K562 (cell line): ENCODE results near the gene DIS3L2. TPM values are rescaled to one million over a fixed set of nuclear protein-coding genes. Genes with fewer than 3 reads are reported as not detected.

Source experiments
- ATAC-seq: fragments of 200-7000 bp; cut with Tn5 transposase; 3 replicates; pipeline ENCODE4 v1.9.1; 2020; ENCODE audit warnings: moderate library complexity
- BruUV-seq: library from RNA; stranded (reverse); fragments of 400-500 nt; replicated peaks from 2 replicates; lab custom pipeline; 2021; lab: Mats Ljungman, UMichigan
- CTCF ChIA-PET: fragments of 300-600 bp; formaldehyde crosslinking; extraction: SDS; loops from one replicate; lab custom pipeline; 2021; ENCODE audit warnings: low intra/inter-chr PET ratio; lab: Yijun Ruan, JAX
- POLR2A ChIA-PET: fragments of 300-600, 350-650 bp; sonication (Branson Sonifier 250); formaldehyde crosslinking; extraction: SDS; loops from one replicate; lab custom pipeline; 2021; ENCODE audit warnings: antibody characterized with exemption, inconsistent platforms; lab: Yijun Ruan, JAX
- DNase-seq, 4 experiments: peaks; one replicate each; pipeline versions ENCODE4 v3.0.0 to v3.0.0-alpha.2; 2011 to 2018; ENCODE audit warnings: low spot score in 3 of 4, mixed read lengths in 3 of 4; ENCODE audit errors: extremely low read depth in 1 of 4
- FAIRE-seq: peaks from 2 replicates; lab custom pipeline; 2011; peaks lifted over from hg19 to GRCh38; lab: Jason Lieb, UNC
- H2AFZ ChIP-seq: 2 replicates; pipeline ENCODE4 v1.6.0; 2011; ENCODE audit warnings: low read depth, low read length, control low read depth, inconsistent platforms
- H3K27ac ChIP-seq: fragments of 200-600 bp; 3 replicates; pipeline ENCODE4 v1.8.0; 2011; ENCODE audit warnings: low read depth, mild to moderate bottlenecking, control low read depth, inconsistent platforms, low read length, moderate library complexity, mixed read lengths; ENCODE audit errors: extremely low read depth
- H3K27me3 ChIP-seq, 2 experiments: fragments of 300-600 bp in 1 of 2; 2 replicates in 1 of 2; 3 replicates in 1 of 2; pipeline versions ENCODE4 v1.6.0 to v1.8.0; 2011; ENCODE audit warnings: inconsistent platforms in 2 of 2, low read length in 2 of 2, mild to moderate bottlenecking in 1 of 2, mixed read lengths in 1 of 2, moderate library complexity in 1 of 2; ENCODE audit not compliant: control insufficient read depth in 2 of 2, insufficient read depth in 2 of 2
- H3K36me3 ChIP-seq: fragments of 300-600 bp; 3 replicates; pipeline ENCODE4 v1.8.0; 2011; ENCODE audit warnings: mild to moderate bottlenecking, low read length, inconsistent platforms; ENCODE audit not compliant: control insufficient read depth, insufficient read depth
- H3K4me1 ChIP-seq, 2 experiments: fragments of 200-600 bp in 1 of 2; replicated peaks in 1 of 2; 2 replicates in 1 of 2; 3 replicates in 1 of 2; pipeline versions ENCODE4 v1.5.1 to v1.8.0; 2011; ENCODE audit warnings: inconsistent platforms in 2 of 2, low read length in 2 of 2, mild to moderate bottlenecking in 1 of 2, mixed read lengths in 1 of 2, moderate library complexity in 1 of 2; ENCODE audit not compliant: control insufficient read depth in 2 of 2, insufficient read depth in 2 of 2
- H3K4me2 ChIP-seq: 2 replicates; pipeline ENCODE4 v1.6.1; 2011; ENCODE audit warnings: low read length, control low read depth, inconsistent platforms, mixed read lengths; ENCODE audit not compliant: insufficient read depth
- H3K4me3 ChIP-seq: fragments of 200-600 bp; sonication (generic), shearing (Covaris generic); 2 replicates; pipeline ENCODE4 v1.5.1; 2016; ENCODE audit warnings: control low read depth, inconsistent platforms
- H3K79me2 ChIP-seq: fragments of 200-600 bp; 3 replicates; pipeline ENCODE4 v1.8.0; 2011; ENCODE audit warnings: low read length, inconsistent platforms; ENCODE audit not compliant: control insufficient read depth, insufficient read depth
- H3K9ac ChIP-seq, 2 experiments: 2 replicates each; pipeline versions ENCODE4 v1.6.0 to v1.6.1; 2011; ENCODE audit warnings: low read depth in 2 of 2, low read length in 2 of 2, control low read depth in 1 of 2, inconsistent platforms in 1 of 2, mild to moderate bottlenecking in 1 of 2, mixed read lengths in 1 of 2; ENCODE audit not compliant: insufficient read depth in 1 of 2
- H3K9me1 ChIP-seq: one replicate; pipeline ENCODE4 v1.6.0; 2011; ENCODE audit warnings: inconsistent platforms, mild to moderate bottlenecking, low read length, moderate library complexity; ENCODE audit not compliant: control insufficient read depth, insufficient read depth
- H3K9me3 ChIP-seq: replicated peaks from 2 replicates; pipeline ENCODE4 v1.5.1; 2011; ENCODE audit warnings: low read depth, low read length, inconsistent platforms; ENCODE audit not compliant: control insufficient read depth, insufficient read depth
- H4K20me1 ChIP-seq: replicated peaks from 2 replicates; pipeline ENCODE4 v1.6.1; 2011; ENCODE audit warnings: low read length, inconsistent platforms, mixed read lengths; ENCODE audit not compliant: control insufficient read depth, insufficient read depth
- BDP1 ChIP-seq: IDR thresholded peaks from 3 replicates; pipeline ENCODE4 v1.6.1; 2011; ENCODE audit not compliant: insufficient read length, insufficient read depth
- CBX3 ChIP-seq, 2 experiments: IDR thresholded peaks; 1 replicate in 1 of 2; 2 replicates in 1 of 2; pipeline ENCODE4 v1.6.1; 2012; ENCODE audit warnings: inconsistent platforms in 2 of 2, low read length in 2 of 2, borderline replicate concordance in 1 of 2, control low read depth in 1 of 2
- CREBBP ChIP-seq: IDR thresholded peaks from one replicate; pipeline ENCODE4 v1.6.1; 2012; ENCODE audit warnings: low read depth, mild to moderate bottlenecking, control low read depth, inconsistent platforms, low read length
- ETV1 ChIP-seq: fragments of 450-650 bp; conservative IDR thresholded peaks from 2 replicates; pipeline ENCODE4 v1.6.1; 2016; ENCODE audit warnings: missing genetic modification characterization, control low read depth, low read depth, missing compliant biosample characterization
- HNRNPLL ChIP-seq: fragments of 200-400 bp; formaldehyde crosslinking; IDR thresholded peaks from 2 replicates; pipeline ENCODE4 v1.6.1; 2017; ENCODE audit warnings: low read length, low read depth, mild to moderate bottlenecking; ENCODE audit not compliant: poor library complexity, severe bottlenecking
- WGBS: fragments of 100-300 bp; shearing (Covaris generic); methylation state at CpG from one replicate; pipeline ENCODE4 v1.1.6; 2016; ENCODE audit warnings: low coverage, mixed read lengths; ENCODE audit not compliant: insufficient coverage; ENCODE audit errors: missing lambda C conversion rate; 5-methylcytosine and 5-hydroxymethylcytosine counted together
- in situ Hi-C: fragments of 300-500 bp; cut with MboI; formaldehyde crosslinking; loops from 4 replicates; pipeline ENCODE4 v1.15.0; 2018; ENCODE audit warnings: inconsistent platforms, mixed read lengths
- intact Hi-C: fragments of 100-400 bp; cut with micrococcal nuclease; formaldehyde crosslinking; loops from 2 replicates; pipeline ENCODE4 v1.14.2; 2022
- polyA plus RNA-seq, 8 experiments: library from polyadenylated mRNA; depleted of rRNA in 4 of 8; stranded (reverse) in 5 of 8; unstranded in 3 of 8; fragments of >200 nt; fragmentation: Nextera tagmentation in 2 of 8; fragmentation: Illumina TruSeq in 1 of 8; extraction: Ambion mirVana in 2 of 8; extraction: Trizol in 1 of 8; gene quantifications; 2 replicates each; pipeline versions ENCODE4 v1.2.1 to v1.2.3, GENCODE V29; 2011 to 2014; ENCODE audit warnings: inconsistent platforms in 1 of 8, missing spikeins in 1 of 8
- total RNA-seq, 7 experiments: library from RNA; depleted of rRNA in 6 of 7; stranded (reverse); fragments of >200 nt in 6 of 7; fragmentation: Illumina TruSeq in 2 of 7; extraction: Trizol in 2 of 7; gene quantifications; 2 replicates each; pipeline versions ENCODE4 v1.2.1 to v1.2.3, GENCODE V29; 2011 to 2021; ENCODE audit warnings: low replicate concordance in 1 of 7
- TF ChIP-seq, protein P1 (sequence below): fragments of 250-450 bp; sonication (Bioruptor Pico); IDR thresholded peaks from 2 replicates; pipeline ENCODE4 v1.5.0; 2021
- TF ChIP-seq, protein P2 (sequence below), 3 experiments: fragments of 200-800 bp in 1 of 3; sonication (Bioruptor generic) in 1 of 3; sonication (generic) in 1 of 3; formaldehyde crosslinking in 1 of 3; IDR thresholded peaks; 2 replicates each; pipeline versions ENCODE4 v1.6.1 to v1.8.0; 2016 to 2022; ENCODE audit warnings: mild to moderate bottlenecking in 2 of 3, missing compliant biosample characterization in 2 of 3, missing genetic modification characterization in 2 of 3, missing genetic modification reagents in 1 of 3
- TF ChIP-seq, protein P3 (sequence below): sonication (generic); formaldehyde crosslinking; IDR thresholded peaks from 2 replicates; pipeline ENCODE4 v1.8.1; 2023; ENCODE audit warnings: mild to moderate bottlenecking, missing genetic modification reagents

Gene DIS3L2
- total and polyA plus RNA-seq, 9 of the 15 experiments (the other 6 are each of a cell fraction or from before 2014, with no cell fraction given): 1.5 to 19.2 (median 11.2) TPM

DNA sequence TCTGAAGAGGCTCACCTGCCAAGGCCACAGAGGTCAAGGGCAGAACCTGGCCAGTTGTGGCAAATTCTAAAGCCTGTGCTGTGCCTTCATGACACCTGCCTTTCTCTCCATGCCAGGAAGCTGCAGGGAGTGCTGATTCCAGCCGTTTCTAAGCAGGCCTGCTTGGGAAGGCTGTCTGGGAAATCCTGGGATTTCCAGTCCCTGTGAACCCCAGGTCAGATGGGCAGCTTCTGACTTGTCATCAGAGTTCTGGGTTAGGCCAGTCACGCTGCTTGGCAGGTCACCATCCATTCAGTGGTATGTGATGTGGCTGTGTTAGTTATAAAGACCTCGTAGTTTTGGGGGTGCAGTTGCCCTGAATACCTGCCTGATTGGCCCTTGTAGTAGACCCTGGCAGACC lies 346.3 kb downstream of the DIS3L2 start:
- FAIRE-seq: no peak

More for the DNA sequence above, 346.3 kb downstream of the DIS3L2 start:
- WGBS: 48% methylated on average over 3 of the region's 3 CpGs
- no peak overlapping the region for H3K4me3 ChIP-seq
- H2AFZ ChIP-seq: no peak overlapping the region
- H3K79me2 ChIP-seq: no peaks in the 10 kb centered on the region
- CTCF ChIA-PET: no interaction called here
- no peak overlapping the region for H3K4me2 ChIP-seq
- no peaks in the 10 kb centered on the region for H3K4me1 ChIP-seq
- POLR2A ChIA-PET: interaction anchor here (0.6 kb wide), 1 partner anchor 1525 kb away, joined by 3 read pairs; no protein-coding TSS in a partner anchor
- no peaks in the 10 kb centered on the region for H3K9me1 ChIP-seq
- H3K9ac ChIP-seq: no peak overlapping the region
- in situ Hi-C loops (no loop called here), intact Hi-C loops (no loop called here)
- H3K27ac ChIP-seq: no peak overlapping the region
- no peaks in the 10 kb centered on the region; the same call in 2 of the 3 replicates for H3K36me3 ChIP-seq
- H4K20me1 ChIP-seq: no peaks in the 10 kb centered on the region
- H3K9me3 ChIP-seq: no peaks in the 10 kb centered on the region
- ATAC-seq (no peak), DNase-seq (no peak)
- TF ChIP-seq BDP1 (no peak), ETV1 (no peak), CBX3 (IDR thresholded peaks at IDR 0.05; ENCODE audit: borderline replicate concordance in 1 of 2, low read length in 2 of 2) (no peak), HNRNPLL (no peak), CREBBP (no peak)
- TF ChIP-seq, protein P1, sequence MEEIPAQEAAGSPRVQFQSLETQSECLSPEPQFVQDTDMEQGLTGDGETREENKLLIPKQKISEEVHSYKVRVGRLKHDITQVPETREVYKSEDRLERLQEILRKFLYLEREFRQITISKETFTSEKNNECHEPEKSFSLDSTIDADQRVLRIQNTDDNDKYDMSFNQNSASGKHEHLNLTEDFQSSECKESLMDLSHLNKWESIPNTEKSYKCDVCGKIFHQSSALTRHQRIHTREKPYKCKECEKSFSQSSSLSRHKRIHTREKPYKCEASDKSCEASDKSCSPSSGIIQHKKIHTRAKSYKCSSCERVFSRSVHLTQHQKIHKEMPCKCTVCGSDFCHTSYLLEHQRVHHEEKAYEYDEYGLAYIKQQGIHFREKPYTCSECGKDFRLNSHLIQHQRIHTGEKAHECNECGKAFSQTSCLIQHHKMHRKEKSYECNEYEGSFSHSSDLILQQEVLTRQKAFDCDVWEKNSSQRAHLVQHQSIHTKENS: no peak
- TF ChIP-seq, protein P2, sequence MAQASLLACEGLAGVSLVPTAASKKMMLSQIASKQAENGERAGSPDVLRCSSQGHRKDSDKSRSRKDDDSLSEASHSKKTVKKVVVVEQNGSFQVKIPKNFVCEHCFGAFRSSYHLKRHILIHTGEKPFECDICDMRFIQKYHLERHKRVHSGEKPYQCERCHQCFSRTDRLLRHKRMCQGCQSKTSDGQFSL (CRISPR knock-in tag; IDR thresholded peaks at IDR 0.05): no peak
- TF ChIP-seq, protein P2 (tag; IDR thresholded peaks at IDR 0.05): no peak
- TF ChIP-seq, protein P3, sequence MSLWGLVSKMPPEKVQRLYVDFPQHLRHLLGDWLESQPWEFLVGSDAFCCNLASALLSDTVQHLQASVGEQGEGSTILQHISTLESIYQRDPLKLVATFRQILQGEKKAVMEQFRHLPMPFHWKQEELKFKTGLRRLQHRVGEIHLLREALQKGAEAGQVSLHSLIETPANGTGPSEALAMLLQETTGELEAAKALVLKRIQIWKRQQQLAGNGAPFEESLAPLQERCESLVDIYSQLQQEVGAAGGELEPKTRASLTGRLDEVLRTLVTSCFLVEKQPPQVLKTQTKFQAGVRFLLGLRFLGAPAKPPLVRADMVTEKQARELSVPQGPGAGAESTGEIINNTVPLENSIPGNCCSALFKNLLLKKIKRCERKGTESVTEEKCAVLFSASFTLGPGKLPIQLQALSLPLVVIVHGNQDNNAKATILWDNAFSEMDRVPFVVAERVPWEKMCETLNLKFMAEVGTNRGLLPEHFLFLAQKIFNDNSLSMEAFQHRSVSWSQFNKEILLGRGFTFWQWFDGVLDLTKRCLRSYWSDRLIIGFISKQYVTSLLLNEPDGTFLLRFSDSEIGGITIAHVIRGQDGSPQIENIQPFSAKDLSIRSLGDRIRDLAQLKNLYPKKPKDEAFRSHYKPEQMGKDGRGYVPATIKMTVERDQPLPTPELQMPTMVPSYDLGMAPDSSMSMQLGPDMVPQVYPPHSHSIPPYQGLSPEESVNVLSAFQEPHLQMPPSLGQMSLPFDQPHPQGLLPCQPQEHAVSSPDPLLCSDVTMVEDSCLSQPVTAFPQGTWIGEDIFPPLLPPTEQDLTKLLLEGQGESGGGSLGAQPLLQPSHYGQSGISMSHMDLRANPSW: no peak
- no peaks in the 10 kb centered on the region for H3K27me3 ChIP-seq
- BruUV-seq: no TSS peak
